GM23338 (cell line): ENCODE data around the gene DAZAP1.

ENCODE experiments used
- CREB1 ChIP-seq: fragments of 250-450 bp; sonication (Bioruptor Pico); IDR thresholded peaks from 2 replicates; pipeline ENCODE4 v1.5.0; 2020; ENCODE audit warnings: low read depth, mild to moderate bottlenecking, moderate library complexity
- EZH2 ChIP-seq: fragments of 200-600 bp; sonication (generic); IDR thresholded peaks from one replicate; pipeline ENCODE4 v1.8.0; 2017; ENCODE audit warnings: antibody characterized with exemption, mild to moderate bottlenecking, low read depth; ENCODE audit not compliant: unreplicated experiment
- EZH2phosphoT487 ChIP-seq: fragments of 200-600 bp; sonication (generic); IDR thresholded peaks from one replicate; pipeline ENCODE4 v1.8.1; 2018; ENCODE audit warnings: antibody characterized with exemption; ENCODE audit not compliant: unreplicated experiment
- JUNB ChIP-seq: IDR thresholded peaks from one replicate; pipeline ENCODE4 v1.6.1; 2016; ENCODE audit warnings: antibody characterized with exemption; ENCODE audit not compliant: unreplicated experiment
- NANOG ChIP-seq: IDR thresholded peaks from 2 replicates; pipeline ENCODE4 v1.6.1; 2016; ENCODE audit warnings: antibody characterized with exemption, borderline replicate concordance
- POLR2AphosphoS5 ChIP-seq: IDR thresholded peaks from 2 replicates; pipeline ENCODE4 v1.6.1; 2016; ENCODE audit warnings: antibody characterized with exemption, low read depth
- ZNF331 ChIP-seq: fragments of 250-450 bp; sonication (Bioruptor Pico); IDR thresholded peaks from 2 replicates; pipeline ENCODE4 v1.5.0; 2020; ENCODE audit warnings: low read depth, mild to moderate bottlenecking, moderate library complexity
- TF ChIP-seq, protein P1 (sequence below), 2 experiments: fragments of 200-600 bp in 1 of 2; sonication (generic) in 1 of 2; conservative IDR thresholded peaks; 2 replicates each; pipeline versions ENCODE4 v1.5.1 to v1.6.1; 2016 to 2017; ENCODE audit warnings: antibody characterized with exemption in 2 of 2, low read depth in 2 of 2, mild to moderate bottlenecking in 2 of 2, moderate library complexity in 1 of 2
- TF ChIP-seq, protein P2 (sequence below): IDR thresholded peaks from one replicate; pipeline ENCODE4 v1.6.1; 2018; ENCODE audit warnings: antibody characterized with exemption; ENCODE audit not compliant: unreplicated experiment
- TF ChIP-seq, protein P3 (sequence below): IDR thresholded peaks from 2 replicates; pipeline ENCODE4 v1.6.1; 2016; ENCODE audit warnings: antibody characterized with exemption

DNA sequence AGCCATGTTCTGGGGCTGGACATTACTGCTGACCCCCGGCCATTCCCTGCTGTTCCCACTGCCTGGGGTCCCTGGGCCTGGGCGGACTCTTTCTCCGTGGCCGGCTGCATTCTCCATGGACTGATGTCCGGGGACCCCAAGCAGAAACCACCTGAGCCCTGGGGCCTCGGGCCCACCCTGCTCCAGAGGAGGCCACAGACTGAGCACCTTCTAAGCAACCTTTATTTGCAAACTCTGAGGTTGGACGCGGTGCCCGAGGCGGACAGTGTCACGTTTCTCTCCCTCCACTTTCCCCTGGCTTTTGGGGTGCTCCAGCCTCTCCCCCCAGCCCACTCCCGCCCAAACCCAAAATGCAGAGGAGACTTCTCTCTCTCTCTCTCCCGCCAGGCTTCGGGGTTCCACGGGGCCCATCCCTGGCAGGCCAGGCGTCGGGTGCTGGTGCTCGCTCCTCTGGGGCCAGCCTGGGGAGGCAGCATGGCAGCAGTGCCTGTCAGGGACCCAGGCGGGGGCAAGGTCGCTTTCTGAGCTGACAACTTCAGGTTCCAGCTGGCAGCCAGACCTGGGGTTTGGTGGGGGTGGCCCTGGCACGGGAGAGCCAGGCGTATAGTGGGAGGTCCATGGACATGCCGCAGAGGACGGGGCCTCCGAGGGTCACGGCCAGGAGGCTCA lies 74.0 kb downstream of the DAZAP1 start:
- TF ChIP-seq POLR2AphosphoS5: no peak
- no peak for TF ChIP-seq EZH2
- TF ChIP-seq, protein P1, sequence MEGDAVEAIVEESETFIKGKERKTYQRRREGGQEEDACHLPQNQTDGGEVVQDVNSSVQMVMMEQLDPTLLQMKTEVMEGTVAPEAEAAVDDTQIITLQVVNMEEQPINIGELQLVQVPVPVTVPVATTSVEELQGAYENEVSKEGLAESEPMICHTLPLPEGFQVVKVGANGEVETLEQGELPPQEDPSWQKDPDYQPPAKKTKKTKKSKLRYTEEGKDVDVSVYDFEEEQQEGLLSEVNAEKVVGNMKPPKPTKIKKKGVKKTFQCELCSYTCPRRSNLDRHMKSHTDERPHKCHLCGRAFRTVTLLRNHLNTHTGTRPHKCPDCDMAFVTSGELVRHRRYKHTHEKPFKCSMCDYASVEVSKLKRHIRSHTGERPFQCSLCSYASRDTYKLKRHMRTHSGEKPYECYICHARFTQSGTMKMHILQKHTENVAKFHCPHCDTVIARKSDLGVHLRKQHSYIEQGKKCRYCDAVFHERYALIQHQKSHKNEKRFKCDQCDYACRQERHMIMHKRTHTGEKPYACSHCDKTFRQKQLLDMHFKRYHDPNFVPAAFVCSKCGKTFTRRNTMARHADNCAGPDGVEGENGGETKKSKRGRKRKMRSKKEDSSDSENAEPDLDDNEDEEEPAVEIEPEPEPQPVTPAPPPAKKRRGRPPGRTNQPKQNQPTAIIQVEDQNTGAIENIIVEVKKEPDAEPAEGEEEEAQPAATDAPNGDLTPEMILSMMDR (conservative IDR thresholded peaks at IDR 0.05; ENCODE audit: low read depth in 2 of 2): no peak
- TF ChIP-seq JUNB: no peak
- no peak for TF ChIP-seq EZH2phosphoT487
- no peak for TF ChIP-seq CREB1 (CRISPR knock-in tag)
- TF ChIP-seq, protein P2, sequence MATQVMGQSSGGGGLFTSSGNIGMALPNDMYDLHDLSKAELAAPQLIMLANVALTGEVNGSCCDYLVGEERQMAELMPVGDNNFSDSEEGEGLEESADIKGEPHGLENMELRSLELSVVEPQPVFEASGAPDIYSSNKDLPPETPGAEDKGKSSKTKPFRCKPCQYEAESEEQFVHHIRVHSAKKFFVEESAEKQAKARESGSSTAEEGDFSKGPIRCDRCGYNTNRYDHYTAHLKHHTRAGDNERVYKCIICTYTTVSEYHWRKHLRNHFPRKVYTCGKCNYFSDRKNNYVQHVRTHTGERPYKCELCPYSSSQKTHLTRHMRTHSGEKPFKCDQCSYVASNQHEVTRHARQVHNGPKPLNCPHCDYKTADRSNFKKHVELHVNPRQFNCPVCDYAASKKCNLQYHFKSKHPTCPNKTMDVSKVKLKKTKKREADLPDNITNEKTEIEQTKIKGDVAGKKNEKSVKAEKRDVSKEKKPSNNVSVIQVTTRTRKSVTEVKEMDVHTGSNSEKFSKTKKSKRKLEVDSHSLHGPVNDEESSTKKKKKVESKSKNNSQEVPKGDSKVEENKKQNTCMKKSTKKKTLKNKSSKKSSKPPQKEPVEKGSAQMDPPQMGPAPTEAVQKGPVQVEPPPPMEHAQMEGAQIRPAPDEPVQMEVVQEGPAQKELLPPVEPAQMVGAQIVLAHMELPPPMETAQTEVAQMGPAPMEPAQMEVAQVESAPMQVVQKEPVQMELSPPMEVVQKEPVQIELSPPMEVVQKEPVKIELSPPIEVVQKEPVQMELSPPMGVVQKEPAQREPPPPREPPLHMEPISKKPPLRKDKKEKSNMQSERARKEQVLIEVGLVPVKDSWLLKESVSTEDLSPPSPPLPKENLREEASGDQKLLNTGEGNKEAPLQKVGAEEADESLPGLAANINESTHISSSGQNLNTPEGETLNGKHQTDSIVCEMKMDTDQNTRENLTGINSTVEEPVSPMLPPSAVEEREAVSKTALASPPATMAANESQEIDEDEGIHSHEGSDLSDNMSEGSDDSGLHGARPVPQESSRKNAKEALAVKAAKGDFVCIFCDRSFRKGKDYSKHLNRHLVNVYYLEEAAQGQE: no peak
- TF ChIP-seq NANOG: no peak
- TF ChIP-seq, protein P3, sequence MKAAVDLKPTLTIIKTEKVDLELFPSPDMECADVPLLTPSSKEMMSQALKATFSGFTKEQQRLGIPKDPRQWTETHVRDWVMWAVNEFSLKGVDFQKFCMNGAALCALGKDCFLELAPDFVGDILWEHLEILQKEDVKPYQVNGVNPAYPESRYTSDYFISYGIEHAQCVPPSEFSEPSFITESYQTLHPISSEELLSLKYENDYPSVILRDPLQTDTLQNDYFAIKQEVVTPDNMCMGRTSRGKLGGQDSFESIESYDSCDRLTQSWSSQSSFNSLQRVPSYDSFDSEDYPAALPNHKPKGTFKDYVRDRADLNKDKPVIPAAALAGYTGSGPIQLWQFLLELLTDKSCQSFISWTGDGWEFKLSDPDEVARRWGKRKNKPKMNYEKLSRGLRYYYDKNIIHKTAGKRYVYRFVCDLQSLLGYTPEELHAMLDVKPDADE: no peak
- TF ChIP-seq ZNF331 (CRISPR knock-in tag): no peak
